NCI-H524 (cell line): ENCODE data around the gene PAEP.

Experiments used
- DNase-seq, 2 experiments: peaks; one replicate each; lab custom pipeline; 2025; lab: John Stamatoyannopoulos, UW

Gene PAEP

DNA sequence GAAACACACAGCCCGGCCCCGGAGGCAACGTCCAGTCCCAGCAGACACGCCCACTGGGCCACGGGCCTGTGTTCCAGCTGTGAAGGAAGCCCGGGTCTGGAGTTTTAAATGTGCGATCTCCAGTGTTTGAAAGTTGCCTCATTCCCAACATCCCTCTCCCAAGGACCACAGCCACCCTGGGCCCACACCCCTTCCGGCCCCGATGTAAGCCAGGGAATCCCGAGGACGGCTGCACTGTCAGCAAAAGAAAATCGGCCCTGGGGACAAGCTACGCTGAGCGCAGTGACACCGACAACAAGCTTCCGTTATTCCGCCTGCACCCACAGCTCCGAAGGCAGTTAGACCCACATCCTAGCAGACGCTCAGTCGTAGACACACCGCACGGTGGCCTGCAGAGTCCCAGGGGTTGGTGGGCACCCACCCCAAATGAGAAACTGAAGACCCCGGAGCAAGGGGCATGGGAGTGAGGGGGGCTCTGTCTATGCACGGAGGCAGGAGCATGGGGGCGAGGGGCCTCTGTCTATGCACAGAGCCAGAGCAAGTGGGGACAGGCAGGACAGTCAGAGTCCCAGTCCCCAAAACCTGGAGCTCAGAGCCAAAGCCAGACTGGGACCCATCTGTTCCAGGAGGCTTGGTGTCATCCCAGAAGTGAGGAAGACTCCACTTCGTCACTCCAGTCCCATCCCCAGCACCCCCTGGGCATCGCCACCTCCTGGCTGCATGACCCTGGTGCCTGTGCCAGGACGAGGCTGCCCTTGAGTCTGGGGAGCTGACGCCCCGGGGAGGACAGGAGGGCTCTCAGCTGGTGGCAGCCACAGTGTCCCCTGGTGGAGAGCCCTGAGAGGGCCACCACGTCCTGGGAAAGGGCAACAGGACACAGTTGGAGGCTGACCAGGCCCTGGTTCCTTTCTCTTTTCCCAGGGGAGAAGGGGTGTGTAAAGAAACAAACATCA, 54.4 kb downstream of the PAEP start:
- DNase-seq, result no peak
